ENCODE results near the gene RPS5.
"Not testable (repeated sequence)": the region's sequence is repeated elsewhere in the genome, so short reads cannot be mapped to it uniquely, and the experiment has no call there.

RPS5 gene

GRCh38 chr19:58356766-58357480 lies 30.1 kb upstream of the RPS5 start:
- no peak for DNase-seq (ENCODE audit: low spot score)

DNA sequence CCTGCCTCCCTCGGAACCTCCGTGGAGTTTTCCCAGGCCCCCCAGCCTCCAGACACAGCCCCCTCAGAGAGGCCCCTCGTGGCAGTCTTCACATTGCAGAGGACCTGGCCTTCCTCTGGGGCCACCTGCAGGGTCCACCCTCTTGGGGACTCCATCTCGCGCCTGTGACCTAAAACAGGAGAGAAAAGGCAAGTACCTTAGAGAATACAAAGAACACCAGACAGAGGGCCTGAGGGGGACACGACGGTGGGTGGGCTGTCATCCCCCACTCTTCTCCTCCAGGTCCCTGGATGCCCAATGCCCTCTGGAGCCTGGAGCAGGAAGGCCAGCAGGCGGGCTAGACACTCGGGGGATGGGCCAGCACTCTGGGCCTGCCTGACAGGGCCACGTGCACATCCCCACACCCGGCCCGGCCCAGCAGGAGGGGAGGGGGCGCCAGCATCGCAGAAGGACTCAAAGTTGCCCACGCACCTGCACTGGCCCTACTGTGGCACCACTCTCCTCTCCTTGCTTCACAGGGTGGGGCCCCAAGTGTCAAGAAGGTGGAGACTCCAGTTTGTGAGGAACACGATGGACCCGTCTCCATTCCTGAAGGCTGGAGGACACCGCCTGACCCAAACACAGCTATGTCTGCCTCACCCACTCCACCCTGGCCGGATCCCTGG lies 29.5 kb upstream of the RPS5 start:
- no peak for DNase-seq (ENCODE audit: low spot score)

- DNase-seq (ENCODE audit: low spot score) = peak; percentile 28
These were observed 25.2 kb upstream of the RPS5 start for GRCh38 chr19:58361900-58362271.

DNA sequence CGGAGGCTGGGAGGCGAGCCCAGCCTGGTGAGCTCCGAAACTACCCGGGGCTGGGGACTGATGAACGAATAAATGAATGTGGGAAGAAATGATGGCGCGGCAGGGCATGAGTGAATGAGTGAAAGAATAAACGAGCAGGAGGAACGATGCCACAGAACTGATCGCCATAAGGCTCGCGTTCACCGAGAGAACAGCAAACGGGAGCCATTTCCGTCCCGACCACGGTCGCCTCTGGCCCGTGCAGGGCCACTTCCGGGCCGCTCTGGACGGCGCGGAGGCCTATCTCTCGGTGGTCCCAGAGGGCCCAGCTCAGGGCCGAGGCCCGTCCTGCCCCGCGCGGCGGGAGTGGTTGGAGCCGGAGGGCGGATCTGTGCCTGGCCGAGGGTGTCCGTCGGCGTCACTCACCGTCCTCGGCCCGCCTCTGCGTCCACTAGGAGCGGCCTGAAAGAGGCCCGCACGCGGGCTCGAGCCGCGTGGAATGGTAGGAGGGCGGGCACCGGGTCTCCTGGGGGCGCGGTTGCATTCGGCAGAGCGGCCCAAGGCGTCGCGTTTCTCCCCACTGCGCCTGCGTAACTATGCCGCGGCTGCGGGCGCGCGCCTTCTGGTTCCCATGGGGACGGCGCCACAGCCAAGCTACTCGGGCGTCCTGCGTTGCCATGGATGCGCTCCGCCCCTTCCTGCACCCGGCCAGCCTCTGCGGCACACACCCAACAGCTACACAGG lies 24.6 kb upstream of the RPS5 start, which contains the start of gene ZNF497:
TSS of gene ZNF497 (minus strand) at position 480 of the 723 bp plus-strand sequence. CDS start 5,116 bp downstream, outside the sequence.
- peak; percentile 97 for DNase-seq (ENCODE audit: low spot score)

- no peak for DNase-seq (ENCODE audit: low spot score)
These were observed 22.9 kb upstream of the RPS5 start for GRCh38 chr19:58364146-58364545.

DNA sequence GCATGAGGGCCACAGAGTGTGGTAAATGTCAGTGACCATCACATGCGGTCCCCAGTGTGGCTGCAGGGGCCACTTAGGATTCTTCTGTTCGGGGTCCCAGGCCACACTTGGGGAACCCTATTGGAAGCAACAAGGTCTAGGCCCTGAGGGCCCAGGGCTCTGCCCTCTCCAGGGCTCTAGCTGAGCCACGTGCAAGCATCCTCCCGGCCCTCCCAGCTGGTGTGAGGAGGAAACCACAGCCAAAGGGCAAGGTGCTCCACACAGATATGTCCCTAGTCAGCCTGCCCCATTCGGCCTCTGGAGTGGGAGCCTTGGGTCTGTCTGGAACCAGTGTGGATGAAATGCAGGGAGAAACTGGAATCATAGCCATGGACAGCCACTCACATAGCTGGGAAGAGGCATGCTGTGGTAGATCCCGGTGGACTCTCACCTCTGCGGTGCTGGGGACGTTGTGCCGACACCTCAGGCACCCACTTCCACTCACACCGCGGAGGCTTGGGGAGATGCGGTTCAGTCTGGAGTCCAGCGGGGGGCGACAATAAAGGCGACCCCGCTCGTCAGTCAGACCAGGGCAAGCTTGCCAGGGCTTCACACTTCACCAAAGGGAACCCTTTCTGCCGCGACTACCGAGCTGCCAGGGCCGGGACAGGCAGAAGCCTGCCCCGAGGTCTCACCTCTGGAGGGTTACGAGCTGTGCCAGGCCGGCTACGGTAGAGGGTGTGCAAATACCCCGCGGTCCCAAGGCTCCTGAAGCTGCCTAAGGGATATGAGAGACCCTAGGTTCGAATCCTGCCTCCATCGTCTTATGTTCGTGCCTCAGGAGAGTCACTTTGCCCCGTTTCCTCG lies 20.3 kb upstream of the RPS5 start:
- no peak for DNase-seq (ENCODE audit: low spot score)

GRCh38 chr19:58367698-58368454 lies 19.2 kb upstream of the RPS5 start:
- no peak for DNase-seq (ENCODE audit: low spot score)

- no peak for DNase-seq (ENCODE audit: low spot score)
These were observed 18.3 kb upstream of the RPS5 start for GRCh38 chr19:58368561-58369360.

DNA sequence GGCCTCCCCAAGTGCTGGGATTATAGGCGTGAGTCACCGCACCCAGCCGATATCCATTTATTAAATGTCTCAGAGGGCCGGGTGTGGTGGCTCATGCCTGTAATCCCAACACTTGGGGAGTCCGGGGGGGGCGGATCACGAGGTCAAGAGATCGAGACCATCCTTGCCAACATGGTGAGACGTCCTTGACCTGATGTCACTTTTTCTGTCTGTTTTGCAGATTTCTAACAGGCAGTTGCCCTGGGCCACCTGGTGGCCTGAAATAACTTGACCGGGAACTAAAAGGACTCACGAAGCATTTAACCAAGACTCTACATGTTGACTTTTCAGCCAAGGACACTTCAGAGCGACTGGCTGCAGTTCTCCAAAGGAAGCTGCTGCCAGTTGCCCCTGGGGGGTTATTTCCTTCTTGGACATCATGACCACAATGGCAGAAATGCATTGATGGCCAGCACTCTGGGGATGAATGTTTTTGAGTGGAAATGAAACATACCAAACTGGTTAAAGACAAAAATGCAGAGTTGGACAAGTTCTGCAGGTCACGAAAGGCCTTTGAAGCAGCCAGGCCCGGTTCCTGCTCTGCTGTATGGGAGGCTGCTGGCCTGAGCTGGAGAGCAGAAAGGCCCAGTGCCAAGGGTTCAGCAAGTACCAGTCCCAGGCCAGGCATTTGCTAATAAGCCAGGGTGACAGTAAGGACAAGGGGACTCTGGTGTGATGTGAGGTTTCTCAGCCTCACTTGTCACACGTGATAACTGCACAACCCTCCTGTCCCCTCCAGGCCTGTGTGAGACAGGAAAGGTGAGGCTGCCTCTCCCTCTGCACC lies 14.5 kb upstream of the RPS5 start:
- DNase-seq (ENCODE audit: low spot score) = no peak

DNA sequence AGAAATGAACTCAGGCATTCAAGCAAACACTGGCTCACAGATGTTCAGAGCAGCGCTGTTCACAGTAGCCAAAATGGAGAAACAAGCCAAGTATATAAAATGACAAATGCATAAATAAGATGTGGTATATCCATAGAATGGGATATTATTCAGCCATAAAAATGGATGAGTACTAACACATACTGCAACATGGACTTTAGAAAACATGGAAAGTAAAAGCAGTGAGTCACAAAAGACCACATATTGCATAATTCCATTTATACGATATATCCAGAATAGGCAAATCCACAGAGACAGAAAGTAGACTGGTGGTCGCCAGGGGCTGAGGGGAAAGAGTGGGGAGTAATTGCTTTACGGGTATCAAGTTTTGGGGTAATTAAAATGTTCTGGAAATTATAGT lies 12.9 kb upstream of the RPS5 start:
- DNase-seq (ENCODE audit: low spot score) = no peak

DNA sequence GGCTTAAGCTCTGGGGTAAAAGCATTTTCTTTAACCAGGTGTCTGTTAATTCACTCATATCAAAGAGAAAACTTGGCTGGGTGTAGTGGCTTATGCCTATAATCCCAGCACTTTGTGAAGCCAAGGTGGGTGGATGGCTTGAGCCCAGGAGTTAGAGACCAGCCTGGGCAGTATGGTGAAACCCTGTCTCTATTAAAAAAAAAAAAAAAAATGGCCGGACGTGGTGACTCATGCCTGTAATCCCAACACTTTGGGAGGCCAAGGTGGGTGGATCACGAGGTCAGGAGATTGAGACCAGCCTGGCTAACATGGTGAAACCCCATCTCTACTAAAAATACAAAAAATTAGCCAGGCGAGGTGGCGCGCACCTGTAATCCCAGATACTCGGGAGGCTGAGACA lies 10.3 kb upstream of the RPS5 start:
- DNase-seq (ENCODE audit: low spot score) = not testable (repeated sequence)

DNA sequence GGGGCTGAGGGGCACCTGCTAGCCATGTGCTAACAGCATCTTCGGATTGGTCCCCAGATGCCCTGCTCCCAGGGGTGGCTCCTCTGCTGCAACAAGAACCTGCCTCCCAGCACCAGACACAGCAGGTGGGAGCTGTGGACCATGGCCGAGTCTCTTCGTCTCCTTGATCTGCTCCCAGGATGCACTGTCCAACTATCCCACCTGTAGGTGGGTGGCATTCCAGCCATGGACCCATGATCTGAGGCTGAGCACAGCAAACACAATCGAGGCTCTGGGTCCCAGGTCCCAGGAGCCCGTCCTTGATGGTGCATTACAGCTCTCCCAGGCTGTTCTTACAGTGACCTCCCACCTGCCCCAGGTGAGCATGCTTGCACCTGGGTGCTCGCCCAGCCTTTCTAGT lies 7.8 kb upstream of the RPS5 start:
- no peak for DNase-seq (ENCODE audit: low spot score)

DNA sequence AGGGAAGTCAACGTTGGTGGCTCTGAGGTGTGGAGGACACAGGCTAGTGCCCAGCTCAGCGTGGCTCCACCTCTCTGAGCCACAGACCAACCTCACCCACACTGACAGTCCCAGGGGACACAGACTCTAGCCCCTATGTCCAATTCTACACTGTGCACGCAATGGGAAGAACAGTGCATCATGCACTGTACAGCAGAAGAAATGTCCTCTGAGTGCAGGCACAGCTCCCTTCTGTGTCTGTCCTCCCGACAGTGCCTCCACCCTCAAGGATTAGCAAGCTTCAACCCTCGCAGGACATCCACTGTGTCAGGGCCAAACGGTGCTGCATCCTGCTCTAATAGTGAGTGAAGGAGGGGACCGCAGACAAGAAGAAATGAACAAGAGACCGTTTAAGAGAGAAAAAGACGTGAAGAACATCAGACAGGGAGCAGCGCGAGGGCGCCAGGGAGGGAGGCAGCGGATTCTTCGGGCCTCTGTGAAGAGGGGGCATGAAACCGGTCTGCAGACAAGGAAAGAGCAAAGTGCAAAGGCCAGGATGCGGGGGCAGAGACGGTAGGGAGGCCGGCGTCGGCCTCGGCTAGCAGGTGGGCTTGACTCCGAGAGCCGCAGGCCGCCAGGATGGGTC lies 6.9 kb upstream of the RPS5 start:
- DNase-seq (ENCODE audit: low spot score) = no peak

GRCh38 chr19:58380662-58381459 lies 6.2 kb upstream of the RPS5 start, which contains the start of gene ZNF837:
TSS of gene ZNF837 (minus strand) at chr19:58381030. CDS start at chr19:58369332, 11,698 bp downstream.
- peak; percentile 100 for DNase-seq (ENCODE audit: low spot score)

GRCh38 chr19:58381460-58382212 lies 5.4 kb upstream of the RPS5 start:
- DNase-seq (ENCODE audit: low spot score) = no peak

- no peak for DNase-seq (ENCODE audit: low spot score)
These were observed 4.0 kb upstream of the RPS5 start for GRCh38 chr19:58382997-58383603.

- DNase-seq (ENCODE audit: low spot score) = no peak
These were observed 1.7 kb upstream of the RPS5 start for GRCh38 chr19:58385313-58385890.
